RPMI7951 (cell line): ENCODE measurements around the gene HNRNPM. TPM values are rescaled to one million over a fixed set of nuclear protein-coding genes. Genes with fewer than 3 reads are reported as not detected.
A peak's percentile ranks its signal among the peaks of the same experiment; 100 is the strongest.
"Not testable (repeated sequence)": the region's sequence is repeated elsewhere in the genome, so short reads cannot be mapped to it uniquely, and the experiment has no call there.

Source experiments
- DNase-seq: peaks from one replicate; pipeline ENCODE4 v3.0.0-alpha.2; 2012; ENCODE audit warnings: low read depth
- total RNA-seq: library from RNA; depleted of rRNA; stranded (reverse); fragments of >200 nt; shearing (Covaris generic); gene quantifications from 2 replicates; pipeline ENCODE4 v1.2.3, GENCODE V29; 2014; rRNA removed

The HNRNPM gene
- 44.6 and 54.3 TPM in 2 replicates for total RNA-seq

DNA sequence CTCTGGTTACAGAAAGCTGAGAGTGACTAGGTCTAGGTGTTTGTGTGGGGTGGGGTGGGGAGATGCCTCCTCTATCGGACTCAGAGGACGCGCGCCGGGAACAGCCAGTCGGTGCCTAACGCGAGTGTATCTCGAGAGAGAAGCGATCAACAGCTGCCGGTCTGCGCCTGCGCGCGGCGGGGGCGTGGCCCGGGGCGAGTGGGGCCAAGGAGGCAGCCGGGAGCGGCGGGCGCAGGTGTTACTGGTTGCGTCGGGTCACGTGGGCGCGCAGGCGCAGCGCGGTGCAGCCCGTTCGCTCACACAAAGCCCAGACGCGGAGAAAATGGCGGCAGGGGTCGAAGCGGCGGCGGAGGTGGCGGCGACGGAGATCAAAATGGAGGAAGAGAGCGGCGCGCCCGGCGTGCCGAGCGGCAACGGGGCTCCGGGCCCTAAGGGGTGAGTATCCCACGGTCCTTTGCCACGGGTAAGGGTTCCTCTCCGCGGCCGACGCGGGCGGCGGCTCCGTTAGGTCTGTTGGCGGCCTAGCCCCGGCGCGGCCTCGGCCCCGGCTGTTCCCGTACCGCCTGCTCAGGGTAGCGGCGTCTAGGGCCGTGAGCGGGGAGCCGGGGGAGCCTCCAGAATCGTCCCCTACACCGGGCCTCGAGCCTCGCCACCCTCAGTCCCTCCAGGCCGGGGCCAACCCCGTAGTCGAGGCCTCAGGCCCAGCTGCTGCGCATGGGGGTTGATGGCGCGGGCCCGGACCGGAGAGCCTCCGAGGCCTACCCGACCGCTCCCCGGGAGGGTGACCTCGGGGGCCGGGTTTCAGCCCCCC, at the start of gene HNRNPM:
Gene HNRNPM (plus strand): TSS at position 299 of the 811 bp plus-strand sequence. CDS start 24 bp downstream, at position 323.
- peak; percentile 97 for DNase-seq

DNA sequence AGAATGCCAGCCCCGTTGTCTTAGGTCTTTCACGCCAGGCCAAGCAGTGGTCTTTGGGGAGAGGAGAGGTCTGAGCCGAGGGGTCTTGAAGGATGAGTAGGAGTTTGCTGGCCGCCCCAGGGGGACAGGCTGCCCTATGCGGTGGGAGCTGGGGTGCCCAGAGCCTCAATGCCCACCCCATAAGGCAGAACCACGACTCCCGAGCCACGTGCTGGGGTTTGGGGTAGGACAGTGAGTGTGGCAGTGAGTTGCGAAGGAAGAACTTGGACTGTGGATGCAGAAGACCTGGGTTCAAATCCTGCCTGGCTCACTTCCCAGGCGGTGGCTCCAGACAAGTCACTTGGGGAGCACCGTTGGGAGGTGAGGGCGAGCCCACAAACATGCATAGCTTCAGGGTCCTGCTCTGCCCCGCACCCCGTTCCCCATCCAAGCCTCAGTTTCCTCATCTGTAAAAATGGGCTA, 49.1 kb upstream of the HNRNPM start:
- no peak for DNase-seq

DNA sequence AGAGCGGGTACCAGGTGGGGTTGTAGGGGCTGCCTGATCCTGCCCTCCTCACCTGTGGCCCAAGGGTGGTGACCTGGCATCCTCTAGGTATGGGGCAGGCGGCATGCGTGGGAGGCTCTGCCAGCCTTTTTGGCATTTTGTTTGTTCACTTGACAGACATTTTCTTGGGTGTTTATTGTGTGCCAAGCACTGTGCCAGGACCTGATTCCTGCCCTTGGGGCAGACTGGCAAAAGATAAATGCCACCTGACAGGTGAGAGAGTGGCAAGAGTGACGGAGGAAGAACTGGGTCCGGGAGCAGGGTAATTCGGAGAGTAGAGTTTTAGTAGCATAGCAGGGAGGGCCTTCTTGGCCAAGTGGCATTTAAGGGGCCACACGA, 48.6 kb upstream of the HNRNPM start:
- no peak for DNase-seq

GRCh38 chr19:8396563-8397203, 48.1 kb upstream of the HNRNPM start:
- DNase-seq: peak; percentile 54

DNA sequence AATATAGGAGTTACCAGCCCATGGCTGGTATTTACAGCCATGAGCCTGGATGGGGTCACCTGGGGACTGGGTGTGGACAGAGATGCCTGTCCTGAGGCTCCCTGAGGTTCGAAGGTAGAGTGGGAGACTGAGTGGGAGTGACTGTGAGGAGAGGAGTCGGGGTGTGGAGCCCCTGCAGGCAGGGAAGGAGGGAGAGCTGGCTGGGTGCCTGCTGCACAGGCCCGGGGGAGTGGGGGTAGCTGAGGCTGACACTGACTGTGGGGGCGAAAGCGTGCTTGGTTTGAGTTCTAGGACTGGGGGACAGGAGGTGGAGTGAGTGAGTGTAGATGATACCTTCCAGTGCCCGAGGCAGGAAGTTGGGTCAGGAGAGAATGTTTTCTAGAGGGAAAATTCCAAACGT, 47.5 kb upstream of the HNRNPM start:
- no peak for DNase-seq

- no peak for DNase-seq
These were observed 46.9 kb upstream of the HNRNPM start for GRCh38 chr19:8397746-8398310.

DNA sequence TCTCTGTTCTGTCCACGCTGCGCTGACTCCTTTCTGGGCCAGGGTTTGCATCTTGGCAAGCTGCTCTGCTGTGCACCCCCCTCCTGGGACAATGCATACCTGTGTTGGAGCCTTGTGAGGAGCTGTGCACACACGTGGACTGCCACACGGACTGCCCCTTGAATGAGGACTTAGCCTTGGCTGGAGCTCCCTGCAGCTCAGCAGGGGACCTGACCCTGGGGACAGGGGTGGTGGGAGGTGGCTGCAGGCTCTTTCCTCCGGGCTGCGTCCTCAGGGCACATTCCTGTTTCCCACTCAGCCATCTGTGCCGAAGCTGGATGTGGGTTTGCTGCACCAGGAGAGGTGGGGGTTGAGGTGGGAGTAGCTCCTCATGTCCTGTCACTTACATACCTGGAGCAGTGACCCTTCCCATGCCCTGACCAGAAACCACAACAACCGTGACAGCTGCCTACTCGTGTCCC, 46.4 kb upstream of the HNRNPM start:
- DNase-seq: no peak

GRCh38 chr19:8399681-8400188, 45.0 kb upstream of the HNRNPM start:
- DNase-seq: no peak

GRCh38 chr19:8401981-8402411, 42.8 kb upstream of the HNRNPM start:
- DNase-seq: no peak

DNA sequence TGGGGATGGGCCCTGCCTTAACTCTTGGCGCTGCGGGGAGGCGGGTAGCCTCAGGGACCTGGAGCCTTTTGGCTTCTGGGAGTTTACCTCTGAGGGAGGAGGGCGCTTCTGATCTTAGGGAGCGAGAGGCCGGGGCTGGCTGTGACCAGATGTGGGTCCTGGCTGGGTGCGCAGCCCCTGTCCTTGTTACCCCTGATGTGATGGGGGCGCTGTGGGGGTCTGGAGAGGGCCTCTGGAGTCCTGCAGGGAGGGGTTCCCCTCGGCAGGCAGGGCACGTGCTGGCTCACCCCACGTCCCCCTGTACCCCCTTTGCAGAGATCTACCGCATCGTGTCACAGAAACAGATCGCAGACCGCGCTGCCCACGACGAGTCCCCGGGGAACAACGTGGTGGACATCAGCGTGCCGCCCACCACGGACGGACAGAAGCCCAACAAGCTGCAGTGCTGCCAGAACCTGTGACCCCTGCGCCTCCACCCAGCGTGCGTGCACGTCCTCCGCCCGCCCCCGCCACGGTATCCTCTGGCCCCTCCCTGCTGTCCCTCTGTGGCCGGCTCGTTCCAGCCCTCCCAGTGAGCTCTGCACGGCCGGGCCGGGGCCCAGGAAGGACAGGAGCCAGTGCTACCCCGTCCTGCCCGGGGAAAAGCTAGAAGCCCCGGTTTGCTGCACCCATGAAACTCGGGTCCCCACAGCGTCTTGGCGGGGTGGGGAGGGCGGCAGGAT, 41.5 kb upstream of the HNRNPM start:
- no peak for DNase-seq

GRCh38 chr19:8403820-8404109, 41.0 kb upstream of the HNRNPM start:
- no peak for DNase-seq

- no peak for DNase-seq
These were observed 40.2 kb upstream of the HNRNPM start for GRCh38 chr19:8404391-8405151.

DNA sequence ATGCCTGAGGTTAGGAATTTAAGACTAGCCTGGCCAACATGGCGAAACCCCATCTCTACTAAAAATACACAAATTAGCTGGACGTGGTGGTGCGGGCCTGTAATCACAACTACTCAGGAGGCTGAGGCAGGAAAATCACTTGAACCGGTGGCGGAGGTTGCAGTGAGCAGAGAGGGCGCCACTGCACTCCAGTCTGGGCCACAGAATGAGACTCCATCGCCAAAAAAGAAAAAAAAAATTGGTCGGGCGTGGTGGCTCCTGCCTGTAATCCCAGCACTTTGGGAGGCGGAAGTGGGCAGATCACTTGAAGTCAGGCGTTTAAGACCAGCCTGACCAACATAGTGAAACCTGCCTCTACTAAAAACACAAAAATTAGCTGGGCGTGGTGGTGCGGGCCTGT, 34.1 kb upstream of the HNRNPM start:
- not testable (repeated sequence) for DNase-seq

DNA sequence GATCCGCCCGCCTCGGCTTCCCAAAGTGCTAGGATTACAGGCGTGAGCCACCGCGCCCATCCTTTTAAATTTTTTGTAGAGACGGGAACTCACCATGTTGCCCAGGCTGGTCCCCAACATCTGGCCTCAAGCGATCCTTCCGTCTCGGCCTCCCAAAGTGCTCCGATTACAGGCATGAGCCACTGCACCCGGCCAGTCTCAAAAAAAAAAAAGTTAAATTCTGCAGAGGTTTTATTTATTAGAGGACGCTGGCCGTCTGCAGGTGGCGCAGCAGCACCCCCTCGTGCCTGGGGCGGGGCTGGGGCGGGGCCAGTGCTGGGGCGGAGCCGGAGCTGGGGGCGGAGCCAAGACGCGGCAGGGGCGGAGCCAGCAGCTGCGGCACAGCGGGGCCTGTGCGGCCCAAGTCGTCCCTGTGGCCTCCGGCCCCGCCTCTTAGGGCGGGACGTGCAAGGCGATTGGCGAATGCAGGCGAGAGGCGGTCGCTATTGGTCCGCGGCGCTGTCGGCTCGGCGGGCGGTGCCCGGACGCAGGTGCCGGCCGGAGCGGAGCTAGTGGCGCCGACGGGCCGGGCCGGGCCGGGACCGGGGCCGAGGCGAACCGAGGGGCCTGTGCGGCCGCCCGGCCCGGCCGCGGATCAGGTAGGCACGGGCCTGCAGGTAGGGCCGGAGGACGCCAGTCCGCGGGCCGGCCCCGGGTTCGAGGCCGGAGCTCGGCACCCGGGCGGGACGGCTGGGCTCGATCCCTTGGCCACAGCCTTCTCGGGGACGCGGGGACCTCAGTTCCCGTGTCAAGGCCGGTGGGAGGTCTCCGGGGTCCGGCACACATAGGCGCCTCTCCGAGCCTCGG, 31.8 kb upstream of the HNRNPM start, which contains the start of gene MARCHF2:
Gene MARCHF2 (plus strand): TSS at position 523 of the 846 bp plus-strand sequence. CDS start 8,536 bp downstream, outside the sequence.
- peak; percentile 94 for DNase-seq

DNA sequence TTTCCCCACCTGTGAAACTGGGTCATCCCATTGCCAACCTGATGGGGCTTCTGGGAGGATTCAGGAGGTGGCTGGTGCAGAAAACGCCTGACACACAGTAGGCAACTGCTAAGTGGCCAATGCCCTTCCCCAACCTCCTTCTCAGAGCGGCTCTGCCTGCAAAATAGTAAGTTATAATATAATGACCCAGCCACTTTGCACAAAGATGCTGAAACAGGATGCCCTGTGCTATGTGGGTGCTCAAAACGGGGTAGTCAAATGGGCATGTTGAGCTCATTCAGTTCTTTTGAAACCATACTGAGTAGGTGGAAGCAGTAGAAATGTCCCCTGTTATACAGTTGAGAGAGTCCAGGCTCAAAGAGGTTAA, 31.2 kb upstream of the HNRNPM start:
- no peak for DNase-seq

- no peak for DNase-seq
These were observed 28.0 kb upstream of the HNRNPM start for GRCh38 chr19:8416796-8417195.

GRCh38 chr19:8421484-8422461, 23.0 kb upstream of the HNRNPM start:
- no peak for DNase-seq

DNA sequence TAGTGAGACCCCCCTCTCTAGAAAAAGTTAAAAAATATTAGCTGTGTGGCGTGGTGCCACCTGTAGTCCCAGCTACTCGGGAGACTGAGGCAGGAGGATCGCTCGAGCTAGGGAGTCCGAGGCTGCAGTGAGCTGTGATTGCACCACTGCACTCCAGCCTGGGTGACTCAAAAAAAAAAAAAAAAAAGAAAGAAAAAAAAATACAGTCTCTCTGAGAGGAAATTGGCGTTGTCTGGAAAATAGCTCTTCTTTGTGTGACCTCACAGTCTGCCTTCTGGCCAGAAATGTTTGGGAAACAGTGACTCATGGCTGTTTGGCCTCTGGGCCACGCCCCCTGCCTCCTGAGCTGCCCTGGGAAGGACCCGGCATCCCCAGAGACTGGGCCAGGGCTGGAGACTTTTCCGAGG, 21.0 kb upstream of the HNRNPM start:
- peak; percentile 98 for DNase-seq

GRCh38 chr19:8425331-8425730, 19.4 kb upstream of the HNRNPM start:
- DNase-seq: not testable (repeated sequence)
